SK-N-SH treated with all-trans-retinoic acid at 6 μM for 48 hours (cell line): ENCODE data around the gene ST3GAL4.

ENCODE experiments used
- ATAC-seq: fragments of 200-7000 bp; cut with Tn5 transposase; 3 replicates; pipeline ENCODE4 v1.9.1; 2020; ENCODE audit warnings: mild to moderate bottlenecking, moderate library complexity
- ARNTL ChIP-seq: fragments of 450-650 bp; formaldehyde crosslinking; IDR thresholded peaks from 2 replicates; pipeline ENCODE4 v1.5.0; 2020; ENCODE audit warnings: low read depth, mild to moderate bottlenecking, moderate library complexity, borderline replicate concordance
- BACH2 ChIP-seq: fragments of 250-450 bp; sonication (Bioruptor Pico); IDR thresholded peaks from 2 replicates; pipeline ENCODE4 v1.9.0; 2021; ENCODE audit warnings: mild to moderate bottlenecking, borderline replicate concordance
- CSDC2 ChIP-seq: fragments of 250-450 bp; sonication (Bioruptor Pico); IDR thresholded peaks from 2 replicates; pipeline ENCODE4 v1.5.0; 2020; ENCODE audit warnings: mild to moderate bottlenecking, moderate library complexity
- GLIS3 ChIP-seq: fragments of 250-450 bp; sonication (Bioruptor Pico); IDR thresholded peaks from 2 replicates; pipeline ENCODE4 v1.5.0; 2020; ENCODE audit warnings: mild to moderate bottlenecking, moderate library complexity
- ISL1 ChIP-seq: fragments of 250-450 bp; sonication (Bioruptor Pico); IDR thresholded peaks from 2 replicates; pipeline ENCODE4 v2.1.2; 2022; ENCODE audit warnings: mild to moderate bottlenecking, moderate library complexity
- OSR1 ChIP-seq: fragments of 250-450 bp; sonication (Bioruptor Pico); IDR thresholded peaks from 2 replicates; pipeline ENCODE4 v1.8.0; 2022; ENCODE audit warnings: moderate library complexity, mild to moderate bottlenecking, inconsistent platforms
- PPARA ChIP-seq: fragments of 250-450 bp; sonication (Bioruptor Pico); IDR thresholded peaks from 2 replicates; pipeline ENCODE4 v1.5.0; 2020; ENCODE audit warnings: mild to moderate bottlenecking, borderline replicate concordance
- RARB ChIP-seq: fragments of 250-450 bp; sonication (Bioruptor Pico); IDR thresholded peaks from 2 replicates; pipeline ENCODE4 v1.8.0; 2021; ENCODE audit warnings: mild to moderate bottlenecking, moderate library complexity
- SNAI2 ChIP-seq: fragments of 250-450 bp; sonication (Bioruptor Pico); IDR thresholded peaks from 2 replicates; pipeline ENCODE4 v1.5.0; 2020; ENCODE audit warnings: mild to moderate bottlenecking, moderate library complexity
- TCF4 ChIP-seq: fragments of 250-450 bp; sonication (Bioruptor Pico); IDR thresholded peaks from 2 replicates; pipeline ENCODE4 v1.8.0; 2021; ENCODE audit warnings: mild to moderate bottlenecking, moderate library complexity, borderline replicate concordance
- TOX ChIP-seq: fragments of 250-450 bp; sonication (Bioruptor Pico); IDR thresholded peaks from 2 replicates; pipeline ENCODE4 v1.8.0; 2021; ENCODE audit warnings: mild to moderate bottlenecking, moderate library complexity, borderline replicate concordance
- ZC3H10 ChIP-seq: fragments of 250-450 bp; sonication (Bioruptor Pico); IDR thresholded peaks from 2 replicates; pipeline ENCODE4 v1.5.1; 2021; ENCODE audit warnings: mild to moderate bottlenecking, moderate library complexity
- ZFP3 ChIP-seq: fragments of 250-450 bp; sonication (Bioruptor Pico); IDR thresholded peaks from 2 replicates; pipeline ENCODE4 v1.5.0; 2020; ENCODE audit warnings: mild to moderate bottlenecking, moderate library complexity
- ZFP30 ChIP-seq: fragments of 450-650 bp; formaldehyde crosslinking; IDR thresholded peaks from 2 replicates; pipeline ENCODE4 v1.5.0; 2022; ENCODE audit warnings: mild to moderate bottlenecking, moderate library complexity
- ZNF565 ChIP-seq: fragments of 450-650 bp; formaldehyde crosslinking; conservative IDR thresholded peaks from 2 replicates; pipeline ENCODE4 v1.5.0; 2020; ENCODE audit warnings: low read depth, mild to moderate bottlenecking, moderate library complexity
- ZNF70 ChIP-seq: fragments of 450-650 bp; formaldehyde crosslinking; IDR thresholded peaks from 2 replicates; pipeline ENCODE4 v1.5.0; 2020; ENCODE audit warnings: mild to moderate bottlenecking, moderate library complexity
- ZNF8 ChIP-seq: fragments of 450-650 bp; formaldehyde crosslinking; IDR thresholded peaks from 2 replicates; pipeline ENCODE4 v1.5.0; 2020; ENCODE audit warnings: mild to moderate bottlenecking, moderate library complexity
- TF ChIP-seq, protein P1 (sequence below): fragments of 250-450 bp; sonication (Bioruptor Pico); IDR thresholded peaks from 2 replicates; pipeline ENCODE4 v1.5.1; 2021; ENCODE audit warnings: mild to moderate bottlenecking, moderate library complexity
- TF ChIP-seq, protein P2 (sequence below): fragments of 250-450 bp; sonication (Bioruptor Pico); IDR thresholded peaks from 2 replicates; pipeline ENCODE4 v1.5.1; 2020; ENCODE audit warnings: low read depth, mild to moderate bottlenecking, moderate library complexity
- TF ChIP-seq, protein P3 (sequence below): fragments of 250-450 bp; sonication (Bioruptor Pico); IDR thresholded peaks from 2 replicates; pipeline ENCODE4 v1.5.0; 2020; ENCODE audit warnings: mild to moderate bottlenecking, moderate library complexity
- TF ChIP-seq, protein P4 (sequence below): fragments of 250-450 bp; sonication (Bioruptor Pico); IDR thresholded peaks from 2 replicates; pipeline ENCODE4 v1.8.0; 2020; ENCODE audit warnings: mild to moderate bottlenecking, moderate library complexity, borderline replicate concordance
- TF ChIP-seq, protein P5 (sequence below): fragments of 250-450 bp; sonication (Bioruptor Pico); IDR thresholded peaks from 2 replicates; pipeline ENCODE4 v1.8.0; 2021; ENCODE audit warnings: low read depth, mild to moderate bottlenecking, moderate library complexity, borderline replicate concordance

Gene ST3GAL4

DNA sequence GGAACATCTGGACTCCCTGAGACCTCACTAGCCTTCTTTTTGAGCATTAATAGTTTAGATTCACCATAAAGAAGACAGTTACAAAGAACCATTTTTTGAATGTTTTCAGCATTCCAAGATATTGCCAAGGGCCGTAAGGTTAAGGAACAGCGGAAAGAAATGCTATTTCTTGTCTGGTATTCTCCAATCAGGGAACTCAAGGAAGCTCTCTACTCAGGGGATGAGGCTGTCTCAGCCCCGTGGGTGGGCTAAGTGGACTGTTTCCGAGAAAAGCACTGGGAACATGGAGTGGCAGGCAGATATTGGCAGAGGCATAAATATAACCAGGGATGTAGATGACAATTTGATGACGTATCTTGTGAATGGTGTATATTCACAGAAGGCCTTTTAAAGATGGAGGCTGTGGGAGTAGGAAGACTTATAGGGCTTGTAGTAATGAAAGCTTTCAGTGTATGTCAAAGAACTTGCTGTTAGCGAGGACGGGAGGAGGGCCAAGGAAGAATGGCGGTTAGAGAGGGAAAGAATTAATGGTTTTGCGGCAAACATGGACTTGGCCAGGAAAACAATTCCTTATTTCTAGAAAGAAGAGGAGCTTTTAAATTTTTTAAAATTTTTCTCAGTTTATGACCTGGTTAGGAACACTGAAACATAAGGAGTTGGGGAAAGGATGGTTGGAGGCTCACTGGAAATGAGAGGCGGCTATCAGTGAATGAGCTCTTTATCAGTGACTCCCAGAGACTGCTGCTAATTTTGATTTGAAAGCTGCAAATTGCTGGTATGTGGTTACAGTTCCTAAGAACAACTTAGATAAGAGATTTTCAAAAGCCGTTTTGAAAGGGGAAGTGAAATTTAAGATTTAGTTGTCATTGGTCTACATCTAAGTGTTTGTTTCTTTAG is 64.6 kb downstream of the ST3GAL4 start:
- no peak for ATAC-seq
- no peak for TF ChIP-seq PPARA (CRISPR knock-in tag)
- TF ChIP-seq BACH2 = no peak
- TF ChIP-seq, protein P1, sequence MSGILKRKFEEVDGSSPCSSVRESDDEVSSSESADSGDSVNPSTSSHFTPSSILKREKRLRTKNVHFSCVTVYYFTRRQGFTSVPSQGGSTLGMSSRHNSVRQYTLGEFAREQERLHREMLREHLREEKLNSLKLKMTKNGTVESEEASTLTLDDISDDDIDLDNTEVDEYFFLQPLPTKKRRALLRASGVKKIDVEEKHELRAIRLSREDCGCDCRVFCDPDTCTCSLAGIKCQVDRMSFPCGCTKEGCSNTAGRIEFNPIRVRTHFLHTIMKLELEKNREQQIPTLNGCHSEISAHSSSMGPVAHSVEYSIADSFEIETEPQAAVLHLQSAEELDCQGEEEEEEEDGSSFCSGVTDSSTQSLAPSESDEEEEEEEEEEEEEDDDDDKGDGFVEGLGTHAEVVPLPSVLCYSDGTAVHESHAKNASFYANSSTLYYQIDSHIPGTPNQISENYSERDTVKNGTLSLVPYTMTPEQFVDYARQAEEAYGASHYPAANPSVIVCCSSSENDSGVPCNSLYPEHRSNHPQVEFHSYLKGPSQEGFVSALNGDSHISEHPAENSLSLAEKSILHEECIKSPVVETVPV (CRISPR knock-in tag) = no peak
- TF ChIP-seq, protein P2, sequence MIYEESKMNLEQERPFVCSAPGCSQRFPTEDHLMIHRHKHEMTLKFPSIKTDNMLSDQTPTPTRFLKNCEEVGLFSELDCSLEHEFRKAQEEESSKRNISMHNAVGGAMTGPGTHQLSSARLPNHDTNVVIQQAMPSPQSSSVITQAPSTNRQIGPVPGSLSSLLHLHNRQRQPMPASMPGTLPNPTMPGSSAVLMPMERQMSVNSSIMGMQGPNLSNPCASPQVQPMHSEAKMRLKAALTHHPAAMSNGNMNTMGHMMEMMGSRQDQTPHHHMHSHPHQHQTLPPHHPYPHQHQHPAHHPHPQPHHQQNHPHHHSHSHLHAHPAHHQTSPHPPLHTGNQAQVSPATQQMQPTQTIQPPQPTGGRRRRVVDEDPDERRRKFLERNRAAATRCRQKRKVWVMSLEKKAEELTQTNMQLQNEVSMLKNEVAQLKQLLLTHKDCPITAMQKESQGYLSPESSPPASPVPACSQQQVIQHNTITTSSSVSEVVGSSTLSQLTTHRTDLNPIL (CRISPR knock-in tag) = no peak
- TF ChIP-seq OSR1 = no peak

DNA sequence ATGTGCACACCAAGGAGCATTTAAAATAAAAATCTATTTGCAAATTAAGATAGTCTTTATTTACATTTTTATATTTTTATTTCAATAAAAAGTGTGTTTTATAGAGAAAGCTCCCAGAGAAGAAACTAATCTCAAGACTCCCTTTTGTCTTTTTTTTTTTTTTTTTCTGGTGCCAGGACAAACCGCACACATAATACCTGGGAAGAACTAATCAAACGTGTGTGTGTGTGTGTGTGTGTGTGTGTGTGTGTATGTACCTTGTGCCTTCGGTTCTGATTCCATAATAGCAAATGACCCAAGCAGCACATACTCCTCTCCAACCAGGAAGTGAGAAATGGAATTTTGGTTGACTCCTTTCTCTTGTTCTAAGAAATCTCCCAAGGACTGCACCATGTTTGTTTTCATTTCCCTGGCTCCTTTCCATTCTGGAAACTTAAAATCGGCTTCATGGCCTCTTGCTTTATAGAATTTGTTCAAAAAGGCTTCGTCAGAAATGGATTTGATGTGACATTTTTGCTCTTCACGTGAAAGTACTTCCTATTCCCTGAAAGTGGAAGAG is 65.3 kb downstream of the ST3GAL4 start:
- ATAC-seq = no peak
- TF ChIP-seq ZNF8 (CRISPR knock-in tag) (no peak), ARNTL (CRISPR knock-in tag) (no peak), ZFP3 (CRISPR knock-in tag) (no peak), OSR1 (no peak)
- TF ChIP-seq, all 23 proteins: peak for 0

DNA sequence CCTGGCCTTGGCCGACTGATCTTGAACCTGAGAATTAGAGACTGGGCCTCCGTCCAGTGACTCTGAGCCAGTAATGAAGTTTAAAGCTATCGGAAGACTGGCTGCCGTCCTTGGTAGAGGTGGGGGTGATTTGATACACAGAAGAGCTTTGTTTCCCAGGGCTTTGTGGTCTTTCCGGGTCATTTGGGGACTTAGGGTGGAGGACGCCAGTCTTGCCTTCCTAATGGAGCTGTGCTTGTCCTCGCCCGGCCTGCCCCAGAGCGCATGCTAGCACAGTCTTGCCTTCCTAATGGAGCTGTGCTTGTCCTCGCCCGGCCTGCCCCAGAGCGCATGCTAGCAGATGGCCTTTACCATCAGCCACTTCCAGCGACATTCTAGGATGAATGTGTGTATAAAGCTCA is 65.8 kb downstream of the ST3GAL4 start:
- ATAC-seq = no peak
- TF ChIP-seq, protein P3, sequence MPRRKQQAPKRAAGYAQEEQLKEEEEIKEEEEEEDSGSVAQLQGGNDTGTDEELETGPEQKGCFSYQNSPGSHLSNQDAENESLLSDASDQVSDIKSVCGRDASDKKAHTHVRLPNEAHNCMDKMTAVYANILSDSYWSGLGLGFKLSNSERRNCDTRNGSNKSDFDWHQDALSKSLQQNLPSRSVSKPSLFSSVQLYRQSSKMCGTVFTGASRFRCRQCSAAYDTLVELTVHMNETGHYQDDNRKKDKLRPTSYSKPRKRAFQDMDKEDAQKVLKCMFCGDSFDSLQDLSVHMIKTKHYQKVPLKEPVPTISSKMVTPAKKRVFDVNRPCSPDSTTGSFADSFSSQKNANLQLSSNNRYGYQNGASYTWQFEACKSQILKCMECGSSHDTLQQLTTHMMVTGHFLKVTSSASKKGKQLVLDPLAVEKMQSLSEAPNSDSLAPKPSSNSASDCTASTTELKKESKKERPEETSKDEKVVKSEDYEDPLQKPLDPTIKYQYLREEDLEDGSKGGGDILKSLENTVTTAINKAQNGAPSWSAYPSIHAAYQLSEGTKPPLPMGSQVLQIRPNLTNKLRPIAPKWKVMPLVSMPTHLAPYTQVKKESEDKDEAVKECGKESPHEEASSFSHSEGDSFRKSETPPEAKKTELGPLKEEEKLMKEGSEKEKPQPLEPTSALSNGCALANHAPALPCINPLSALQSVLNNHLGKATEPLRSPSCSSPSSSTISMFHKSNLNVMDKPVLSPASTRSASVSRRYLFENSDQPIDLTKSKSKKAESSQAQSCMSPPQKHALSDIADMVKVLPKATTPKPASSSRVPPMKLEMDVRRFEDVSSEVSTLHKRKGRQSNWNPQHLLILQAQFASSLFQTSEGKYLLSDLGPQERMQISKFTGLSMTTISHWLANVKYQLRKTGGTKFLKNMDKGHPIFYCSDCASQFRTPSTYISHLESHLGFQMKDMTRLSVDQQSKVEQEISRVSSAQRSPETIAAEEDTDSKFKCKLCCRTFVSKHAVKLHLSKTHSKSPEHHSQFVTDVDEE (CRISPR knock-in tag) = no peak
- TF ChIP-seq RARB (CRISPR knock-in tag) (no peak), ISL1 (CRISPR knock-in tag) (no peak), PPARA (CRISPR knock-in tag) (no peak), OSR1 (no peak), ZNF8 (CRISPR knock-in tag) (no peak), TOX (no peak), ZNF70 (CRISPR knock-in tag) (no peak), GLIS3 (CRISPR knock-in tag) (no peak), TCF4 (CRISPR knock-in tag) (no peak), SNAI2 (CRISPR knock-in tag) (no peak), CSDC2 (no peak), ARNTL (CRISPR knock-in tag) (no peak), ZNF565 (CRISPR knock-in tag) (no peak), ZFP30 (no peak), ZC3H10 (CRISPR knock-in tag) (no peak)
- TF ChIP-seq, protein P4, sequence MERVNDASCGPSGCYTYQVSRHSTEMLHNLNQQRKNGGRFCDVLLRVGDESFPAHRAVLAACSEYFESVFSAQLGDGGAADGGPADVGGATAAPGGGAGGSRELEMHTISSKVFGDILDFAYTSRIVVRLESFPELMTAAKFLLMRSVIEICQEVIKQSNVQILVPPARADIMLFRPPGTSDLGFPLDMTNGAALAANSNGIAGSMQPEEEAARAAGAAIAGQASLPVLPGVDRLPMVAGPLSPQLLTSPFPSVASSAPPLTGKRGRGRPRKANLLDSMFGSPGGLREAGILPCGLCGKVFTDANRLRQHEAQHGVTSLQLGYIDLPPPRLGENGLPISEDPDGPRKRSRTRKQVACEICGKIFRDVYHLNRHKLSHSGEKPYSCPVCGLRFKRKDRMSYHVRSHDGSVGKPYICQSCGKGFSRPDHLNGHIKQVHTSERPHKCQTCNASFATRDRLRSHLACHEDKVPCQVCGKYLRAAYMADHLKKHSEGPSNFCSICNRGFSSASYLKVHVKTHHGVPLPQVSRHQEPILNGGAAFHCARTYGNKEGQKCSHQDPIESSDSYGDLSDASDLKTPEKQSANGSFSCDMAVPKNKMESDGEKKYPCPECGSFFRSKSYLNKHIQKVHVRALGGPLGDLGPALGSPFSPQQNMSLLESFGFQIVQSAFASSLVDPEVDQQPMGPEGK = no peak
- TF ChIP-seq, protein P1 (CRISPR knock-in tag) = no peak
- TF ChIP-seq, protein P5, sequence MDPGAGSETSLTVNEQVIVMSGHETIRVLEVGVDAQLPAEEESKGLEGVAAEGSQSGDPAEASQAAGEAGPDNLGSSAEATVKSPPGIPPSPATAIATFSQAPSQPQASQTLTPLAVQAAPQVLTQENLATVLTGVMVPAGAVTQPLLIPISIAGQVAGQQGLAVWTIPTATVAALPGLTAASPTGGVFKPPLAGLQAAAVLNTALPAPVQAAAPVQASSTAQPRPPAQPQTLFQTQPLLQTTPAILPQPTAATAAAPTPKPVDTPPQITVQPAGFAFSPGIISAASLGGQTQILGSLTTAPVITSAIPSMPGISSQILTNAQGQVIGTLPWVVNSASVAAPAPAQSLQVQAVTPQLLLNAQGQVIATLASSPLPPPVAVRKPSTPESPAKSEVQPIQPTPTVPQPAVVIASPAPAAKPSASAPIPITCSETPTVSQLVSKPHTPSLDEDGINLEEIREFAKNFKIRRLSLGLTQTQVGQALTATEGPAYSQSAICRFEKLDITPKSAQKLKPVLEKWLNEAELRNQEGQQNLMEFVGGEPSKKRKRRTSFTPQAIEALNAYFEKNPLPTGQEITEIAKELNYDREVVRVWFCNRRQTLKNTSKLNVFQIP (CRISPR knock-in tag) = no peak
- TF ChIP-seq, protein P2 (CRISPR knock-in tag) = no peak
